Right lobe of liver (tissue), 6 donors: ENCODE results near the gene LNX1. TPM values are rescaled to one million over a fixed set of nuclear protein-coding genes. Genes with fewer than 3 reads are reported as not detected.
"Not testable (repeated sequence)": the region's sequence is repeated elsewhere in the genome, so short reads cannot be mapped to it uniquely, and the experiment has no call there.

Experiments used
- ATAC-seq, 4 donors: fragments of 200-7000 bp; cut with Tn5 transposase; one replicate each; pipeline ENCODE4 v1.9.1; 2020; ENCODE audit warnings: mild to moderate bottlenecking in 4 of 4, moderate library complexity in 4 of 4
- DNase-seq, 3 donors: peaks; one replicate each; pipeline ENCODE4 v3.0.0-alpha.2; 2020
- H3K27ac ChIP-seq, 3 donors: fragments of 200-600 bp; one replicate each; pipeline ENCODE4 v1.8.0; 2022
- H3K27me3 ChIP-seq, 2 donors: fragments of 200-600 bp; one replicate each; pipeline ENCODE4 v1.8.0; 2022
- H3K36me3 ChIP-seq, 4 donors: fragments of 200-600 bp; sonication (generic) in 1 of 4; one replicate each; pipeline versions ENCODE4 v1.5.1 to v1.8.0; 2017 to 2022; ENCODE audit warnings: control low read depth in 1 of 4
- H3K4me1 ChIP-seq, 4 donors: fragments of 200-600 bp; sonication (generic) in 1 of 4; one replicate each; pipeline versions ENCODE4 v1.5.1 to v1.8.0; 2017 to 2022; ENCODE audit warnings: control low read depth in 1 of 4
- H3K4me3 ChIP-seq, 3 donors: fragments of 200-600 bp; one replicate each; pipeline ENCODE4 v1.8.0; 2022
- H3K9me3 ChIP-seq, 4 donors: fragments of 200-600 bp; sonication (generic) in 1 of 4; one replicate each; pipeline versions ENCODE4 v1.5.1 to v1.8.0; 2017 to 2022; ENCODE audit warnings: control low read depth in 1 of 4
- POLR2A ChIP-seq: fragments of 450-650 bp; IDR thresholded peaks from one replicate; pipeline ENCODE4 v1.6.1; 2017; ENCODE audit warnings: antibody characterized with exemption, mild to moderate bottlenecking
- WGBS: methylation state at CpG from one replicate; pipeline ENCODE4 v1.1.6; 2018; ENCODE audit warnings: low coverage, low lambda C conversion rate; ENCODE audit not compliant: insufficient coverage; ENCODE audit errors: missing lambda C conversion rate; 5-methylcytosine and 5-hydroxymethylcytosine counted together
- intact Hi-C, 2 donors: fragments of 100-400 bp; cut with DNase I; formaldehyde crosslinking; loops; one replicate each; pipeline versions ENCODE4 v1.11.2 to v1.14.1; 2022
- total RNA-seq, 6 experiments: library from RNA; depleted of rRNA in 2 of 6; stranded (reverse); fragments of >200 nt in 2 of 6; fragmentation: NEBNext Ultra II Directional in 3 of 6; extraction: Animal tissue kit (Norgen Biotek cat#: 25700) in 3 of 6; gene quantifications; one replicate each; pipeline versions ENCODE4 v1.1.0 to v1.2.4, GENCODE V29; 2016 to 2023
- TF ChIP-seq, protein P1 (sequence below), 4 donors: fragments of 200-600 bp in 3 of 4; fragments of 450-650 bp in 1 of 4; IDR thresholded peaks; one replicate each; pipeline versions ENCODE4 v1.5.1 to v1.8.0; 2016 to 2022; ENCODE audit warnings: antibody characterized with exemption in 4 of 4, mild to moderate bottlenecking in 2 of 4
- donor health status: DM: no; HTN: yes; CAD: no.
- donor health status: DM: no; HTN: no; CAD: no.
- donor health status: DM: no; HTN: no; CAD: no.
- donor health status: DM: no; HTN: yes; CAD: no.
- donor health status: DM: no; HTN: yes; CAD: no.

The LNX1 gene
- total RNA-seq, 6 experiments from 2014 or later, result 1.3 to 6.0 (median 3.9) TPM

DNA sequence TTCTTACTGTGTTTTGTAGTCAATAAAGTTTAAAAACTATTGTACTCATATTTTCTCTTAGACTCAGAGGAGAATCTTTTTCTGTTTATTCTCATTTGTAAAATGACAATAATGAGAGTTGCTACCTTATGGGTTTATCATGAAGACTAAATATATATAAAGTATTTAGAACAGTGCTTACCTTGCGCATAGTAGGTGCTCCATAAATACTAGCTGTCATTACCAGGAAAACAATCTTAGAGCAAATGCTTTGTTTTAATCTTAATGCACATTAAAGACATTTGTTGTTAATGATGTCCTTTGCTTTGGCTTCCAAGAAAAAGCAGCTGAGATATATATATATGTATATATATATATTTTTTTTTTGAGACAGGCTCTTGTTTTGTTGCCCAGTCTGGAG lies 168.9 kb downstream of the LNX1 start:
- ATAC-seq (no peak), DNase-seq (no peak)
- Histone ChIP-seq H3K4me1 (no peaks in the 10 kb centered on the region), H3K4me3 (no peak overlapping the region), H3K27me3 (no peaks in the 10 kb centered on the region), H3K27ac (no peak overlapping the region), H3K9me3 (no peaks in the 10 kb centered on the region), H3K36me3 (peaks cover 0 to 2% (median 0%) of the 10 kb centered on the region in 4 donors)
- WGBS, result 100% methylated on average over 1 of the region's 1 CpG
- intact Hi-C loops, result no loop called here
- TF ChIP-seq, protein P1, sequence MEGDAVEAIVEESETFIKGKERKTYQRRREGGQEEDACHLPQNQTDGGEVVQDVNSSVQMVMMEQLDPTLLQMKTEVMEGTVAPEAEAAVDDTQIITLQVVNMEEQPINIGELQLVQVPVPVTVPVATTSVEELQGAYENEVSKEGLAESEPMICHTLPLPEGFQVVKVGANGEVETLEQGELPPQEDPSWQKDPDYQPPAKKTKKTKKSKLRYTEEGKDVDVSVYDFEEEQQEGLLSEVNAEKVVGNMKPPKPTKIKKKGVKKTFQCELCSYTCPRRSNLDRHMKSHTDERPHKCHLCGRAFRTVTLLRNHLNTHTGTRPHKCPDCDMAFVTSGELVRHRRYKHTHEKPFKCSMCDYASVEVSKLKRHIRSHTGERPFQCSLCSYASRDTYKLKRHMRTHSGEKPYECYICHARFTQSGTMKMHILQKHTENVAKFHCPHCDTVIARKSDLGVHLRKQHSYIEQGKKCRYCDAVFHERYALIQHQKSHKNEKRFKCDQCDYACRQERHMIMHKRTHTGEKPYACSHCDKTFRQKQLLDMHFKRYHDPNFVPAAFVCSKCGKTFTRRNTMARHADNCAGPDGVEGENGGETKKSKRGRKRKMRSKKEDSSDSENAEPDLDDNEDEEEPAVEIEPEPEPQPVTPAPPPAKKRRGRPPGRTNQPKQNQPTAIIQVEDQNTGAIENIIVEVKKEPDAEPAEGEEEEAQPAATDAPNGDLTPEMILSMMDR (IDR thresholded peaks at IDR 0.05), result no peak
- no peak for TF ChIP-seq POLR2A

DNA sequence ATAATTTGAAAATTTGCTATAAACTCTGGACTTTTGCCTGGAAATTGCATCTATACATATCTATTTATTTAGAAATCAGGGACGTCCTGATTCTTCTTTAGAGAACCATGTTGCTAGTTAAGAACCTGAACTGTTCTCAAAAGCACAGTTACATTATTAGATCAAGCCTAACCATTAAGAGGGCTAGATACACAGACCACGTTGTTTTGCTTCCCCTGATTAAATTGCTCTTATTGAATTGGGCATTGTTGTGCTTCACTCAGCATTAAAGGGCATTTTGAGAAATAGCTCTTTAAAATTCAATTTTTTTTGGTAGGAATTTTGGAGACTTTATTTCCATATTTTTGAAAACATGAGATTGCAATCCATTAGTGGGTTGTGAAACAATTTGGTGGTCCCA lies 169.5 kb downstream of the LNX1 start:
- Histone ChIP-seq H3K27ac (no peak overlapping the region), H3K36me3 (no peaks in the 10 kb centered on the region), H3K9me3 (no peaks in the 10 kb centered on the region), H3K4me1 (no peaks in the 10 kb centered on the region), H3K4me3 (no peak overlapping the region), H3K27me3 (no peaks in the 10 kb centered on the region)
- WGBS, result 96% methylated on average over 2 of the region's 2 CpGs
- no peak for DNase-seq
- no peak for ATAC-seq
- intact Hi-C loops, result no loop called here
- no peak for TF ChIP-seq POLR2A

- Histone ChIP-seq H3K9me3 (no peaks in the 10 kb centered on the region), H3K36me3 (peaks cover 0 to 3% (median 0%) of the 10 kb centered on the region in 4 donors), H3K4me1 (no peaks in the 10 kb centered on the region), H3K27ac (no peak overlapping the region), H3K27me3 (no peaks in the 10 kb centered on the region), H3K4me3 (no peak overlapping the region)
- DNase-seq, result no peak
- intact Hi-C loops, result no loop called here
- no peak for ATAC-seq
- 80% methylated on average over 1 of the region's 3 CpGs for WGBS
- no peak for TF ChIP-seq POLR2A
- TF ChIP-seq, protein P1 (IDR thresholded peaks at IDR 0.05), result no peak
These were observed 172.1 kb downstream of the LNX1 start for GRCh38 chr4:53419208-53419607.

GRCh38 chr4:53409479-53409878 lies 181.8 kb downstream of the LNX1 start:
- H3K27ac ChIP-seq, intact Hi-C loops, H3K9me3 ChIP-seq, H3K27me3 ChIP-seq, H3K36me3 ChIP-seq, H3K4me3 ChIP-seq, H3K4me1 ChIP-seq, ATAC-seq, DNase-seq: not testable (repeated sequence)
- no CpG with 5 or more reads among the region's 11 CpGs for WGBS

Other genes with a start within 250 kb of the LNX1 start
- 10 to 100 TPM in 3 of 6 experiments, 1 to 10 TPM in 3; 7.6 to 17.1 (median 10.3) TPM for gene SCFD2, start 225.4 kb downstream of the LNX1 start, total RNA-seq
- gene FIP1L1, start 213.8 kb downstream of the LNX1 start, total RNA-seq, result 10 to 100 TPM; 12.9 to 19.7 (median 18.9) TPM